Activated B cell treated with CpG ODN at 0.5 μM for 24 hours (primary cell): ENCODE results near the gene LRRC4C. TPM values are rescaled to one million over a fixed set of nuclear protein-coding genes. Genes with fewer than 3 reads are reported as not detected.

Experiments used
- ATAC-seq: fragments of 200-7000 bp; cut with Tn5 transposase; one replicate; pipeline ENCODE4 v1.10.0; 2021; ENCODE audit warnings: low read depth, mild to moderate bottlenecking, moderate library complexity
- CTCF ChIA-PET: fragments of 350-600 bp; sonication (Branson Sonifier 250); formaldehyde crosslinking; loops from one replicate; lab custom pipeline; 2021; ENCODE audit warnings: antibody characterized with exemption; lab: Charles Lee
- POLR2A ChIA-PET: fragments of 350-600 bp; sonication (Branson Sonifier 250); formaldehyde crosslinking; loops from one replicate; lab custom pipeline; 2021; ENCODE audit warnings: antibody characterized with exemption; lab: Charles Lee
- DNase-seq: peaks from one replicate; pipeline ENCODE4 v3.0.0; 2022
- H3K27ac Mint-ChIP-seq: one replicate; pipeline ENCODE4 v1.8.0; 2020; ENCODE audit warnings: mixed read lengths
- H3K27me3 Mint-ChIP-seq: one replicate; pipeline ENCODE4 v1.8.0; 2021; ENCODE audit warnings: mixed read lengths
- H3K36me3 Mint-ChIP-seq: one replicate; pipeline ENCODE4 v1.8.0; 2021; ENCODE audit warnings: low read depth, mixed read lengths
- H3K4me1 Mint-ChIP-seq: one replicate; pipeline ENCODE4 v1.8.0; 2021; ENCODE audit warnings: mixed read lengths
- H3K4me3 Mint-ChIP-seq: one replicate; pipeline ENCODE4 v1.8.0; 2020; ENCODE audit warnings: mild to moderate bottlenecking, mixed read lengths
- H3K9me3 Mint-ChIP-seq: one replicate; pipeline ENCODE4 v1.8.0; 2020; ENCODE audit warnings: mixed read lengths
- intact Hi-C: fragments of 100-400 bp; cut with micrococcal nuclease; formaldehyde crosslinking; loops from one replicate; pipeline ENCODE4 v1.15.1; 2024
- total RNA-seq: library from RNA; stranded (reverse); gene quantifications from 2 replicates; pipeline ENCODE4 v1.2.3, GENCODE V29; 2022
- TF ChIP-seq, protein P1 (sequence below): fragments of 200-600 bp; IDR thresholded peaks from one replicate; pipeline ENCODE4 v1.8.0; 2022; ENCODE audit warnings: antibody characterized with exemption, mild to moderate bottlenecking

Gene LRRC4C
- total RNA-seq, 1 donor from 2014 or later = not detected

GRCh38 chr11:41346042-41346441 is 113.4 kb downstream of the LRRC4C start:
- Mint-ChIP-seq H3K9me3 (peaks cover 4% of the 10 kb centered on the region), H3K27me3 (no peaks in the 10 kb centered on the region), H3K4me3 (no peak overlapping the region), H3K4me1 (no peaks in the 10 kb centered on the region), H3K36me3 (no peaks in the 10 kb centered on the region), H3K27ac (no peak overlapping the region)
- TF ChIP-seq, protein P1, sequence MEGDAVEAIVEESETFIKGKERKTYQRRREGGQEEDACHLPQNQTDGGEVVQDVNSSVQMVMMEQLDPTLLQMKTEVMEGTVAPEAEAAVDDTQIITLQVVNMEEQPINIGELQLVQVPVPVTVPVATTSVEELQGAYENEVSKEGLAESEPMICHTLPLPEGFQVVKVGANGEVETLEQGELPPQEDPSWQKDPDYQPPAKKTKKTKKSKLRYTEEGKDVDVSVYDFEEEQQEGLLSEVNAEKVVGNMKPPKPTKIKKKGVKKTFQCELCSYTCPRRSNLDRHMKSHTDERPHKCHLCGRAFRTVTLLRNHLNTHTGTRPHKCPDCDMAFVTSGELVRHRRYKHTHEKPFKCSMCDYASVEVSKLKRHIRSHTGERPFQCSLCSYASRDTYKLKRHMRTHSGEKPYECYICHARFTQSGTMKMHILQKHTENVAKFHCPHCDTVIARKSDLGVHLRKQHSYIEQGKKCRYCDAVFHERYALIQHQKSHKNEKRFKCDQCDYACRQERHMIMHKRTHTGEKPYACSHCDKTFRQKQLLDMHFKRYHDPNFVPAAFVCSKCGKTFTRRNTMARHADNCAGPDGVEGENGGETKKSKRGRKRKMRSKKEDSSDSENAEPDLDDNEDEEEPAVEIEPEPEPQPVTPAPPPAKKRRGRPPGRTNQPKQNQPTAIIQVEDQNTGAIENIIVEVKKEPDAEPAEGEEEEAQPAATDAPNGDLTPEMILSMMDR = no peak
- ChIA-PET POLR2A (no interaction called here), CTCF (no interaction called here)
- DNase-seq (no peak), ATAC-seq (no peak)
- intact Hi-C loops = no loop called here

DNA sequence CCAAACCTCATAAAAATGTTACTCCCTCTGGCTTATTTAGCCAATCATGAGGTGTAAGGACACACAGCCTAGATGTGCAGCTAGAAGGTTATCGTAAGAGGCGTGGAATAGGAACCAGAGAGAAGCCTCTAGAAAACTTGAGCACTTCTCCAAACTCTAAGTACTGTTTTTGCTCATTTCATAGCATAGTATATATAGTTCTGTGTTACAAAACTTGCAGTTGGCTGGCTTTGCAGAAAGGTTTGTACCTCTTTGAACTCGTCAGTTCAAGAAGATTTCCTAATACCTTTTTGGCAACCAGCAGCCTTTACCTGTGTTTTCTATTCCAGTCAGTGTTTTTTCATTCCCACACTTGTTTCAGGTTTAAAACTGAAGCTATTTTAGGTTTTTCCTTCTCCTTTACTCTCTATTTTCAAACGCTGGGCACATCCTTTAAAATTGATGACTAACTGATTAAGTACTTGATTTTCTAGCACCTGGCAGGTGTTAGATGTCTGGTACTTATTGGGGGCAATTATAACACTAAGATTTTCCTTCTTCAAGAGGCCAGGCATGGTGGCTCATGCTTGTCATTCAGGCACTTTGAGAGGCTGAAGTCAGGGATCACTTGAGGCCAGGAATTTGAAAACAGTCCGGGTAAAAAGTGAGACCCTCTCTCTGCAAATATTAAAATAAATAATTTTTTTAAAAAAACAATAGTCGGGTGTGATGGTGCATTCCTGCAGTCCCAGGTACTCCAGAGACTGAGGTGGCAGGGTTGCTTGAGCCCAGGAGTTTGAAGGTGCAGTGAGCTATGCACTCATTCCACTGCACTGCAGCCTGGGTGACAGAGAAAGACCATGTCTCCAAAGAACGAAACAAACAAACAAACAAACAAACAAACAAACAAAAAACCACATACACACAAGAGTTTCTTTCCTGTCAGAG is 125.2 kb downstream of the LRRC4C start:
- Mint-ChIP-seq H3K4me1 (no peaks in the 10 kb centered on the region), H3K9me3 (peaks cover 2% of the 10 kb centered on the region), H3K36me3 (no peaks in the 10 kb centered on the region), H3K27me3 (no peaks in the 10 kb centered on the region), H3K4me3 (no peak overlapping the region), H3K27ac (no peak overlapping the region)
- intact Hi-C loops = no loop called here
- CTCF ChIA-PET = no interaction called here
- DNase-seq (no peak), ATAC-seq (no peak)
- POLR2A ChIA-PET = no interaction called here
- TF ChIP-seq, protein P1 = no peak

DNA sequence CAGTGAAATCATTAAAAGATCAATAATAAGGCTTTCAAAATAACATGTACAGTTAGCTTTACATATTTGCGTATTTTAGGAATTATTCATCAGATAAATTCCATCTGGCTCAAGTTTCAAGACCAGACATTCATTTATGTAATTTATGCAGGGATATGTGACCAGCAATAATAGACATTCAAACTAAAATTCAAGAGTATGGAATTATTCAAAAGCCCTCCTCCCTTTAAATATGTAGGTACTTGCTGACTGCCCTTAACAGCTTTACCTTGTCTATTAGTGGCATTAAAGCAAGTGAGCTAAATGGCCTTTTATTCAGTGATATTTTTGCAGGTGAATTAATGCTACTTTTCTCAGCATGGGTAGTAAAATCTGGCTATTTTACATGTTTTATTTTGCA is 126.1 kb downstream of the LRRC4C start:
- ChIA-PET CTCF (no interaction called here), POLR2A (no interaction called here)
- TF ChIP-seq, protein P1 = no peak
- Mint-ChIP-seq H3K4me3 (no peak overlapping the region), H3K4me1 (no peaks in the 10 kb centered on the region), H3K9me3 (peaks cover 2% of the 10 kb centered on the region), H3K27ac (no peak overlapping the region), H3K36me3 (no peaks in the 10 kb centered on the region), H3K27me3 (no peaks in the 10 kb centered on the region)
- intact Hi-C loops = no loop called here
- ATAC-seq (no peak), DNase-seq (no peak)

- H3K36me3 Mint-ChIP-seq = no peaks in the 10 kb centered on the region
- DNase-seq (no peak), ATAC-seq (no peak)
- H3K27ac Mint-ChIP-seq = no peak overlapping the region
- TF ChIP-seq, protein P1 = no peak
- H3K4me1 Mint-ChIP-seq = no peaks in the 10 kb centered on the region
- CTCF ChIA-PET = no interaction called here
- H3K9me3 Mint-ChIP-seq = peaks cover 4% of the 10 kb centered on the region
- no peak overlapping the region for H3K4me3 Mint-ChIP-seq
- POLR2A ChIA-PET = no interaction called here
- H3K27me3 Mint-ChIP-seq = no peaks in the 10 kb centered on the region
- intact Hi-C loops = no loop called here
These were observed 131.1 kb downstream of the LRRC4C start for GRCh38 chr11:41328324-41328723.

DNA sequence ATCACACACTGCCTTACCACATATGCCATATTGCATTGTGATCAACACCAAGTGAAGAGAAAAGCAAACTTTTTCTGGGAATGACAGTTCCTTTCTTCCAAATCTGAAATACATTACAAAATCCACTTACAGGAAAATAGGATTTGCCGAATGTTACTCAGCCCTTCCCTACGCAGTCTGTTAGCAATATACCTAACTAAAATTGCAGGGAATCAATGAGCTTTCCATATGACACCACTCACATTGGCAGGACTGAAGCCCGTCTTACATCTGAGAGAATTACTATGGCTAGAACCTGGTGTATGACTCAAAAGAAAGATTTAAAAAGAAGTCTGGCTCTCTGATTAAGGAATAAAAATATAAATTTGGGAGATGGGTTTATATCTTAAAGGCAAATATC is 136.0 kb downstream of the LRRC4C start:
- Mint-ChIP-seq H3K36me3 (no peaks in the 10 kb centered on the region), H3K27ac (no peak overlapping the region), H3K9me3 (peaks cover 4% of the 10 kb centered on the region), H3K4me3 (no peak overlapping the region), H3K4me1 (no peaks in the 10 kb centered on the region), H3K27me3 (no peaks in the 10 kb centered on the region)
- TF ChIP-seq, protein P1 = no peak
- intact Hi-C loops = no loop called here
- CTCF ChIA-PET = no interaction called here
- ATAC-seq (no peak), DNase-seq (no peak)
- POLR2A ChIA-PET = no interaction called here
